ENCODE data around the gene SNAPC4.
"Not testable (repeated sequence)": the region's sequence is repeated elsewhere in the genome, so short reads cannot be mapped to it uniquely, and the experiment has no call there.

The SNAPC4 gene

GRCh38 chr9:136433849-136434579 lies 34.0 kb upstream of the SNAPC4 start:
- no peak for DNase-seq (ENCODE audit: low spot score)

GRCh38 chr9:136433043-136433715 lies 33.2 kb upstream of the SNAPC4 start:
- DNase-seq (ENCODE audit: low spot score) = no peak

DNA sequence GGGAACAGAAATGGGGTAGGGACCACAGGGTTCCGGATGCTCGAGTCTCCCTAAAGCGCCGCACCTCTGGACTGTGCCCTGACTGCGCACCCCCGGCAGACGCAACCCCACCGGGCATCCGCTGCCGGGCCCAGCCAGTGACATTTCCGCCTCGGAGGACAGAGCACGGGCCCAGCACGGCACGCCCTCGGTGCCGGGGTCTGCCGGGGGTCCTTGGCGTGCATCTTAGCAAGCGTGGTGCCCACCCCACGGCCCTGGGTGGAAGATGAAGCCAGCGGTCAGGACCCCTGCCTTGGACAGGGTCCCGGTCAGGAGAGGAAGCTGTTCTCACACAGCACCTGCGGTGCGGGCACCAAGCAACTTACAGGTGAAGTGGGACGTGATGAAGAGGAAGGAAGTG lies 32.6 kb upstream of the SNAPC4 start:
- no peak for DNase-seq (ENCODE audit: low spot score)

DNA sequence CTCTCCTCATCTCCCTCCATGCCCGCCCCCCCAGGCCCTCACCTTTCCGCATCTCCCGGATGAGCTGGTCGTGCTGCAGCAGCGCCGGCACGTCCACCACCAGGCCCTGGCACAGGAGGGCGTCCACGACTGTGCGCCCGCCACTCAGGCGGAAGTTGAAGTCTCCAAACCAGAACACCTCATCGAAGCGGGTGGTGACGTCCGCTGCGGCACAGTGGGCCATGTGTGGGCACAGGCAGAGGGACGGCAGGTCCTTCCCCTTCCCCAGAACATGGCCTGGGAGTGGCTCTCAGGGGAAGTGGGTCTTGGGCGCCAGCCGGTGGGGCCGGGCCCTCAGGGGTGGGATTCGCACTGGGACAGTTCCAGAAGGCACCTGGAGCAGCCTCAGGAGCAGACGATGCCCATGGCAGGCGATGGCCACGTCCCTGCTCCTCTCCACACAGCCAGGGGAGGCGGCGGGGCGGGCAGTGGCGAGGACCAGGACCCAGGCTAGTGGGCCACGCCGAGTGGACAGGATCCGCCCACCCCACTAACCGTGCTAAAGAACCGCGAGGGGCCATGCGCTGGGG lies 31.9 kb upstream of the SNAPC4 start:
- DNase-seq (ENCODE audit: low spot score) = no peak

GRCh38 chr9:136430588-136431234 lies 30.7 kb upstream of the SNAPC4 start:
- no peak for DNase-seq (ENCODE audit: low spot score)

- DNase-seq (ENCODE audit: low spot score) = no peak
Observed at GRCh38 chr9:136429683-136430491, 29.9 kb upstream of the SNAPC4 start.

DNA sequence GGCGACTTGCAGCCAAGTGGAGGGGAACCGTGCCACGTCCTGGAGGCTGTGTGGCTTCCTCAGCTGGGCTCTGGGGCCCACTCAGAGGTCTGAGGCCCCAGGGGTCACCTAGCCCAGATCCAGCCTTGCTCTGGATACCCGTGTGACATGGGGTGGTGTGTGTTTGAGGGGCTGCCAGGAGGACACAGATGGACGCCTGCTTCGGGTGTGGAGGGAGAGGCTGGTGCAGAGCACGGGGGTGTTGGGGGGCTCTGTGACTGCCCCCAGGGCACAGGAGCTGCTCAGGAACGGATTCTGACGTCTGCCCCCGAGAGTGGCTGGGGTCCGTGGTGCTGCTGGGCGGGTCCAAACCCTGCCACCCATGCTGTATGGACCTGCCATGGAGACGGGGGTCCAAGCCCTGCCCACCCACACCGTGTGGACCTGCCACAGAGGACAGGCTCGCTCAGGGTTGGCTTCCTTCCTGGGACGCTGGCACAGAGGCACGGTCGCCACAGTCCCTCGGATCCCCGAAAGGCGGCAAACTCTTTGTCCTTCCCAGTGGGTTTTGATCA lies 29.2 kb upstream of the SNAPC4 start:
- no peak for DNase-seq (ENCODE audit: low spot score)

DNA sequence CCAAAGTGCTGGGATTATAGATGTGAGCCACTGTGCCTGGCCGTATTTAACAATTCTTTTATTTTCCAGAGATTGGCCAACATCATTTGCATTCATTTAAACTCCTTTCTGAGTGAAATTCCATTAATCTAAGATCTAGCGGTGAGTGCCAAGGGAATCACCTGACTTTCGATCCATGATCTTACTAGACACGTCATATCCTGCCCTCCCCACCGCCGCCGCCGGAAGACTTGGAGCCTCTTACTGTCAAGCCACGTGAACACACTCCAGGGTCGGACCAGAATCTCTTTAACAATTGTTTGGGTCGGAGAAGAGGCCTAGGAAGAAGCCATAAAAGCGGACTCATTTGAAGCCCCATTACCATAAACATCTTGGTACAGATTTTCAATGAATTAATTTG lies 26.8 kb upstream of the SNAPC4 start:
- no peak for DNase-seq (ENCODE audit: low spot score)

- not testable (repeated sequence) for DNase-seq (ENCODE audit: low spot score)
Observed at GRCh38 chr9:136425367-136425766, 25.4 kb upstream of the SNAPC4 start.

DNA sequence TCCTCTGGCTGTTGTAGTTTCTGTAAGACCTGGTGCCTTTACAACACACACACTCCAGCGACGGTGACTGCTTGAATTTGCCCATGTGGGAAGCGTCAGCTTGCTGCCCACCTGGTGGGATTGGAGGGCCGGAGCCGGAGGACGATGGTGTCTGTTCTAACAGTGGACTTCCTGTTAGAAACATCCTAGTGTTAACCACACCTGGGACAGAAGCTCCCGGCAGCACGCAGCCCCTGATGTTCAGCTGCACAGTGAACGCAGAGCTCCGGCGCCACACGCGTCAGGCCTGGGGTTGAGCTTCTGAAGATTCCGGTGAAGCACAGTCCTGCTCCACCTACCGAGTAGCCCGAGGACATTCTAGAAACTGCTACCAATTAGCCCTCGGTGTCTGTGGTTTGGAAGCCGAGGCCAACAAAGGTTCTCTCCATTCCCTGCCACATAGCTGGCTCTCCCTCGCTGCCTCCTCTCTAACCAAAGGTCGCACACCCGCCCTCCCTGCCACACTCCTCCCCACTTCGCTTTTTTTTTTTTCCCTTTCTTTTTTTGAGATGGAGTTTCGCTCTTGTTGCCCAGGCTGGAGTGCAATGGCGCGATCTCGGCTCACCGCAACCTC lies 24.9 kb upstream of the SNAPC4 start:
- DNase-seq (ENCODE audit: low spot score) = no peak

GRCh38 chr9:136423432-136424146 lies 23.6 kb upstream of the SNAPC4 start:
- DNase-seq (ENCODE audit: low spot score) = no peak

- no peak for DNase-seq (ENCODE audit: low spot score)
Observed at GRCh38 chr9:136422876-136423275, 22.9 kb upstream of the SNAPC4 start.

DNA sequence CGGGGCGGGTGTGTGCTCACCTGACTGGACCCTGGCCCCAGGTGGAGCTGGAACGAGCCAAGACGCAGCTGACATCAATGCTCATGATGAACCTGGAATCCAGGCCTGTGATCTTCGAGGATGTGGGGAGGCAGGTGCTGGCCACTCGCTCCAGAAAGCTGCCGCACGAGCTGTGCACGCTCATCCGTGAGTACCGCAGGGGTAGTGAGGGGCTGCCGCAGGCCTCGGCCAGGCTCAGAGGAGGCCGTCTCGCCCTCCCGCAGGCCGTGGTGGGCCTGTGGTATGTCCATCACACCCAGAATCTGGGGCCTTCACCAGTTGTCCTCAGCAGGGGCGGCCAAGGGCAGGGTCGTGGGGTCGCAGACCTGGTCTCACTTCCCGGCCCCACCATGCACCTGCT lies 21.8 kb upstream of the SNAPC4 start:
- DNase-seq (ENCODE audit: low spot score) = no peak

GRCh38 chr9:136419092-136419420 lies 19.1 kb upstream of the SNAPC4 start:
- DNase-seq (ENCODE audit: low spot score) = no peak

GRCh38 chr9:136418182-136419091 lies 18.5 kb upstream of the SNAPC4 start:
- no peak for DNase-seq (ENCODE audit: low spot score)

GRCh38 chr9:136416914-136417313 lies 16.9 kb upstream of the SNAPC4 start:
- DNase-seq (ENCODE audit: low spot score) = no peak

- no peak for DNase-seq (ENCODE audit: low spot score)
Observed at GRCh38 chr9:136416427-136416826, 16.5 kb upstream of the SNAPC4 start.

DNA sequence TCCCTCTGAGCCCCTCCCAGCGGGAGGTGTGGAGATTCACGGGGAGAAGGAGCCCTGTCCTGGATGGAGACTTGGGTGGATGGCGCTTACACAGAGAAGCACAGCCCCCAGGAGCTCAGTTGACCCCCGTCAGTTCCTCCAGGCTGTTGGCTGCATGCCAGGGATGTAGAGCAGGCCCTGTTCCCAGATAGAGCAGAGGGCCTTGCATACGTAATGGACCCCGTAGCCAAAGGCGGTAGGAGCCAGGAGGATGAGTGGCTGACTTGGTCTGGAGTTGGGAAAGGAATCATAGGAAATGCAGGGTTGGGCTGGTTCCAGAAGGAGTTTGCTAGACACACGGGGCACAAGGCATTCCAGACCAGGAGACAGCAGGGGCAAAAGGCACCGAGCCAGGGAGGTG lies 13.0 kb upstream of the SNAPC4 start:
- DNase-seq (ENCODE audit: low spot score) = no peak

DNA sequence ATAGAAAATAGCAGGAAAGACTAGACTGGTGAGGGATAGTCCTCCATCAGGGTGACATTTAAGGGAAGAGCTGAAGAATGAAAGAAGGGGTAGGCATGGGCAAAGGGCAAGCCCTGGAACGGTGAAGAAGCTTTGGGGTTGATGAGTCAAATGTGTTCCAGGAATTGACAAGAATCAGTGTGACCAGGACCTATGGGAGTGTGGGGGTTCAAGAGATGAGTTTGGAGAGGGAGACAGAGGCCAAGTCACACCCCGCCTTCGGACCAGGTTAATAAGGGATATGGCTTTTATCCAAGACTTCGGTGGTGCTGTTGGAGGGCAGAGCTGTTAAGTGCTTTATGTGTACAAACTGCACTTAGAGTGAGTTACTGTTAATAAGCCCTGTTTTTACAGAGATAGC lies 11.4 kb upstream of the SNAPC4 start:
- DNase-seq (ENCODE audit: low spot score) = no peak

Data from globus pallidus (tissue), 1 donor.